Parathyroid adenoma (tissue), 2 donors: ENCODE measurements around the gene RPIA.

Experiments used
- H2AFZ ChIP-seq: fragments of 300-600 bp; sonication (generic); one replicate; pipeline ENCODE4 v1.7.0; 2017; ENCODE audit warnings: antibody characterized with exemption, mild to moderate bottlenecking
- H3K27ac ChIP-seq: fragments of 300-600 bp; sonication (generic); one replicate; pipeline ENCODE4 v1.7.0; 2017
- H3K27me3 ChIP-seq: fragments of 300-600 bp; sonication (generic); one replicate; pipeline ENCODE4 v1.7.0; 2017; ENCODE audit warnings: low read length; ENCODE audit not compliant: control insufficient read depth, insufficient read depth
- H3K36me3 ChIP-seq: fragments of 300-600 bp; sonication (generic); one replicate; pipeline ENCODE4 v1.7.0; 2017; ENCODE audit warnings: low read length; ENCODE audit not compliant: control insufficient read depth, insufficient read depth
- H3K4me1 ChIP-seq: fragments of 300-600 bp; sonication (generic); one replicate; pipeline ENCODE4 v1.7.0; 2017; ENCODE audit warnings: control low read depth
- H3K4me2 ChIP-seq: fragments of 300-600 bp; sonication (generic); one replicate; pipeline ENCODE4 v1.7.0; 2017; ENCODE audit warnings: low read length
- H3K4me3 ChIP-seq: fragments of 300-600 bp; sonication (generic); one replicate; pipeline ENCODE4 v1.7.0; 2017; ENCODE audit warnings: low read depth, low read length
- H3K79me2 ChIP-seq: fragments of 300-600 bp; sonication (generic); one replicate; pipeline ENCODE4 v1.7.0; 2017; ENCODE audit warnings: control low read depth
- H3K9ac ChIP-seq: fragments of 300-600 bp; sonication (generic); one replicate; pipeline ENCODE4 v1.7.0; 2017; ENCODE audit warnings: mild to moderate bottlenecking
- H3K9me3 ChIP-seq: fragments of 300-600 bp; sonication (generic); one replicate; pipeline ENCODE4 v1.7.0; 2017; ENCODE audit warnings: low read length; ENCODE audit not compliant: control insufficient read depth
- CTCF ChIP-seq: fragments of 300-600 bp; sonication (generic); IDR thresholded peaks from one replicate; pipeline ENCODE4 v1.7.0; 2017; ENCODE audit warnings: antibody characterized with exemption, mild to moderate bottlenecking
- donor health status: primary hyperparathyroidism.

RPIA gene

GRCh38 chr2:88709181-88709631, 17.7 kb downstream of the RPIA start:
- H3K36me3 ChIP-seq, result no peaks in the 10 kb centered on the region
- H3K27ac ChIP-seq, result no peak overlapping the region
- H3K4me2 ChIP-seq, result no peak overlapping the region
- H3K4me3 ChIP-seq, result no peak overlapping the region
- no peak for TF ChIP-seq CTCF
- H3K9ac ChIP-seq, result no peak overlapping the region
- H2AFZ ChIP-seq, result no peak overlapping the region
- H3K79me2 ChIP-seq, result peaks cover 11% of the 10 kb centered on the region
- H3K9me3 ChIP-seq, result no peaks in the 10 kb centered on the region
- H3K27me3 ChIP-seq, result no peaks in the 10 kb centered on the region
- H3K4me1 ChIP-seq, result no peaks in the 10 kb centered on the region

GRCh38 chr2:88711289-88711688, 19.8 kb downstream of the RPIA start:
- no peak overlapping the region for H3K4me3 ChIP-seq
- H3K79me2 ChIP-seq, result peaks cover 16% of the 10 kb centered on the region
- H3K4me2 ChIP-seq, result no peak overlapping the region
- no peak overlapping the region for H2AFZ ChIP-seq
- no peak for TF ChIP-seq CTCF
- H3K9ac ChIP-seq, result no peak overlapping the region
- H3K9me3 ChIP-seq, result no peaks in the 10 kb centered on the region
- no peaks in the 10 kb centered on the region for H3K4me1 ChIP-seq
- H3K27me3 ChIP-seq, result no peaks in the 10 kb centered on the region
- no peaks in the 10 kb centered on the region for H3K36me3 ChIP-seq
- H3K27ac ChIP-seq, result no peak overlapping the region

GRCh38 chr2:88711897-88712296, 20.4 kb downstream of the RPIA start:
- H3K36me3 ChIP-seq, result no peaks in the 10 kb centered on the region
- H3K4me1 ChIP-seq, result no peaks in the 10 kb centered on the region
- H3K9ac ChIP-seq, result no peak overlapping the region
- no peaks in the 10 kb centered on the region for H3K9me3 ChIP-seq
- H3K27ac ChIP-seq, result no peak overlapping the region
- no peak for TF ChIP-seq CTCF
- H3K4me2 ChIP-seq, result no peak overlapping the region
- no peak overlapping the region for H3K4me3 ChIP-seq
- H2AFZ ChIP-seq, result no peak overlapping the region
- H3K79me2 ChIP-seq, result peaks cover 16% of the 10 kb centered on the region
- H3K27me3 ChIP-seq, result no peaks in the 10 kb centered on the region

GRCh38 chr2:88713408-88713807, 21.9 kb downstream of the RPIA start:
- H3K27me3 ChIP-seq, result no peaks in the 10 kb centered on the region
- no peak overlapping the region for H3K27ac ChIP-seq
- no peaks in the 10 kb centered on the region for H3K36me3 ChIP-seq
- H3K9ac ChIP-seq, result no peak overlapping the region
- H3K9me3 ChIP-seq, result no peaks in the 10 kb centered on the region
- H3K4me1 ChIP-seq, result no peaks in the 10 kb centered on the region
- TF ChIP-seq CTCF, result no peak
- peaks cover 15% of the 10 kb centered on the region for H3K79me2 ChIP-seq
- H3K4me2 ChIP-seq, result no peak overlapping the region
- no peak overlapping the region for H3K4me3 ChIP-seq
- no peak overlapping the region for H2AFZ ChIP-seq

GRCh38 chr2:88714667-88715066, 23.2 kb downstream of the RPIA start:
- Histone ChIP-seq H3K27ac (no peak overlapping the region), H3K36me3 (no peaks in the 10 kb centered on the region), H3K27me3 (no peaks in the 10 kb centered on the region), H3K4me1 (no peaks in the 10 kb centered on the region), H3K4me3 (no peak overlapping the region), H3K9ac (no peak overlapping the region), H2AFZ (no peak overlapping the region), H3K9me3 (no peaks in the 10 kb centered on the region), H3K4me2 (no peak overlapping the region), H3K79me2 (peaks cover 15% of the 10 kb centered on the region)
- no peak for TF ChIP-seq CTCF
